ENCODE measurements around the gene EPHB1.

DNA sequence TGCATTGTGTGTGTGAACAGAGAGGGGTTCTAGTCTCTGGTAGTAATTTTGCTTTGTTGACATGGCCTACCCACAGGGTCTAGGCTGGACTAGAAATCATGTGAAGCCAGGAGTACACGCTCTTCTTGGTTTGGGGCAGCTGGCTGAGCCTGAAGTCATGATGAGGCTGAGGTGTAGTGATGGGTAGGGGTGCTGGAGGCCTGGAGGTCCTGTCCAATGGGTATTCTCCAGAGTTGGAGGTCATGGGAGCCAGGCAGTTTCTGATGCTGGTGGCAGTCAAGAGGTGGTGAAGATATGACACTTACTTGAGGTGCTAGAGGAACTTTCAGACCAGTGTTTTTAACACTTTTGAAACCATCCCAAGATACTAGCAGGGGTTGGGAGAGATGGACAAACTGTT is 18.5 kb upstream of the EPHB1 start:
- TF ChIP-seq POU6F1 (CRISPR knock-in tag; IDR thresholded peaks at IDR 0.05; ENCODE audit: borderline replicate concordance, low read depth): no peak
- no peak for TF ChIP-seq ZNF70 (CRISPR knock-in tag; IDR thresholded peaks at IDR 0.05)
- no peak for TF ChIP-seq CREB5 (CRISPR knock-in tag; IDR thresholded peaks at IDR 0.05; ENCODE audit: low read depth)
- TF ChIP-seq TOX (CRISPR knock-in tag; IDR thresholded peaks at IDR 0.05; ENCODE audit: borderline replicate concordance): no peak
- no peak for TF ChIP-seq ZFP3 (CRISPR knock-in tag; IDR thresholded peaks at IDR 0.05)
- no peak for TF ChIP-seq GLIS3 (CRISPR knock-in tag; IDR thresholded peaks at IDR 0.05)
- no peak for TF ChIP-seq TCF4 (CRISPR knock-in tag; IDR thresholded peaks at IDR 0.05; ENCODE audit: borderline replicate concordance)
- no peak for TF ChIP-seq RARB (CRISPR knock-in tag; IDR thresholded peaks at IDR 0.05)
- TF ChIP-seq PATZ1 (CRISPR knock-in tag; IDR thresholded peaks at IDR 0.05; ENCODE audit: borderline replicate concordance): no peak
- TF ChIP-seq ZC3H10 (CRISPR knock-in tag; IDR thresholded peaks at IDR 0.05): no peak

Measured in SK-N-SH treated with all-trans-retinoic acid at 6 μM for 48 hours (cell line).